ENCODE results near the gene TUBGCP2.

The TUBGCP2 gene

DNA sequence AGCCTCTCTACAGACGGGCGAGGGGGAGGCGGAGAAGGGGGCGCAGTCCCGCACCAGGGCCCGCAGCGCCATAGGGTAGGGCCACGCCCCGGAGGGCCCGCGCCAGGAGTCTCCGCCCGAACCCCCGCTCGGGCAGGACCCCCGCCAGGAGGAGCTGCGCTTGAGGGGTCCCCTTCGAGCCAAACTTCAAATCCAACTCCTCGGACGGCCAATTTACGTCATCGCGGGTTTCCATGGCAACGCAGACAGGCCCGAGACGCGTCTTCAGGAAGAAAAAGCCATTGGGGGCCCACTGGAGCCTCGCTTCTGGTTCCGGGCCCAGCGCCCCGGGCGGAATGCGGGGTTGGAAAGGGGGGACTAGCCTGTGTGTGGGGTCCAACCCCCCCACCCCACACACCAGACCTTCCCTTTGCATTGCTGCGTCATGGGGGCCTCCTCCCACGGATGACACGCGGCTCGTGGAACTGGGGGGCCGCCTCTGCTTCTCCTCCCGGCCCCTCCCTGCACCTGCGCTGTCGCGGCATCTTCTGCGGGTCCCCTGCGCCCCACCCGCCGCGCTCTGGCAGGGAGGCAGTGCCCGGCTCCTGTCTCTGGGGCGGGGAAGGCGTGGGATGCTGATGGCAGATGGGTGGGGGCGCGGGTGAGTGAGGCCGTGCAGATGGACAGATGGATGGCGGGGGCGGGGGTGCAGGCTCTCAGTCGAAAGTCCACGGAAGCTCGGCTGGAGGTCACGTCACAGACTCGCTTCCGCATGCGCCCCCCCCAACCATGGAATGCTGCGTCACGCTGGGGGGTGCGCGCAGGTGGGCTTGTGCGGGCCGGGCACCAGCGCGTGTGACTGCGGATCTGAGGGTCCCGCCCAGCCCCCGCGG, 26.8 kb upstream of the TUBGCP2 start:
- Histone ChIP-seq H3K36me3 (ENCODE audit: low read depth) (no peaks in the 10 kb centered on the region), H3K4me1 (ENCODE audit: insufficient read depth, poor library complexity, severe bottlenecking) (no peaks in the 10 kb centered on the region), H3K27ac (ENCODE audit: poor library complexity, severe bottlenecking) (no peak overlapping the region), H3K4me3 (ENCODE audit: severe bottlenecking) (peak overlapping the region; percentile 26), H3K9me3 (ENCODE audit: severe bottlenecking) (no peaks in the 10 kb centered on the region), H3K27me3 (ENCODE audit: insufficient read depth, poor library complexity, severe bottlenecking) (peaks cover 57% of the 10 kb centered on the region)
- ATAC-seq (ENCODE audit: low read depth) (peak; percentile 42), DNase-seq (ENCODE audit: low spot score) (no peak)
- TF ChIP-seq, protein P1, sequence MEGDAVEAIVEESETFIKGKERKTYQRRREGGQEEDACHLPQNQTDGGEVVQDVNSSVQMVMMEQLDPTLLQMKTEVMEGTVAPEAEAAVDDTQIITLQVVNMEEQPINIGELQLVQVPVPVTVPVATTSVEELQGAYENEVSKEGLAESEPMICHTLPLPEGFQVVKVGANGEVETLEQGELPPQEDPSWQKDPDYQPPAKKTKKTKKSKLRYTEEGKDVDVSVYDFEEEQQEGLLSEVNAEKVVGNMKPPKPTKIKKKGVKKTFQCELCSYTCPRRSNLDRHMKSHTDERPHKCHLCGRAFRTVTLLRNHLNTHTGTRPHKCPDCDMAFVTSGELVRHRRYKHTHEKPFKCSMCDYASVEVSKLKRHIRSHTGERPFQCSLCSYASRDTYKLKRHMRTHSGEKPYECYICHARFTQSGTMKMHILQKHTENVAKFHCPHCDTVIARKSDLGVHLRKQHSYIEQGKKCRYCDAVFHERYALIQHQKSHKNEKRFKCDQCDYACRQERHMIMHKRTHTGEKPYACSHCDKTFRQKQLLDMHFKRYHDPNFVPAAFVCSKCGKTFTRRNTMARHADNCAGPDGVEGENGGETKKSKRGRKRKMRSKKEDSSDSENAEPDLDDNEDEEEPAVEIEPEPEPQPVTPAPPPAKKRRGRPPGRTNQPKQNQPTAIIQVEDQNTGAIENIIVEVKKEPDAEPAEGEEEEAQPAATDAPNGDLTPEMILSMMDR (IDR thresholded peaks at IDR 0.05; ENCODE audit: poor library complexity, severe bottlenecking) = no peak

DNA sequence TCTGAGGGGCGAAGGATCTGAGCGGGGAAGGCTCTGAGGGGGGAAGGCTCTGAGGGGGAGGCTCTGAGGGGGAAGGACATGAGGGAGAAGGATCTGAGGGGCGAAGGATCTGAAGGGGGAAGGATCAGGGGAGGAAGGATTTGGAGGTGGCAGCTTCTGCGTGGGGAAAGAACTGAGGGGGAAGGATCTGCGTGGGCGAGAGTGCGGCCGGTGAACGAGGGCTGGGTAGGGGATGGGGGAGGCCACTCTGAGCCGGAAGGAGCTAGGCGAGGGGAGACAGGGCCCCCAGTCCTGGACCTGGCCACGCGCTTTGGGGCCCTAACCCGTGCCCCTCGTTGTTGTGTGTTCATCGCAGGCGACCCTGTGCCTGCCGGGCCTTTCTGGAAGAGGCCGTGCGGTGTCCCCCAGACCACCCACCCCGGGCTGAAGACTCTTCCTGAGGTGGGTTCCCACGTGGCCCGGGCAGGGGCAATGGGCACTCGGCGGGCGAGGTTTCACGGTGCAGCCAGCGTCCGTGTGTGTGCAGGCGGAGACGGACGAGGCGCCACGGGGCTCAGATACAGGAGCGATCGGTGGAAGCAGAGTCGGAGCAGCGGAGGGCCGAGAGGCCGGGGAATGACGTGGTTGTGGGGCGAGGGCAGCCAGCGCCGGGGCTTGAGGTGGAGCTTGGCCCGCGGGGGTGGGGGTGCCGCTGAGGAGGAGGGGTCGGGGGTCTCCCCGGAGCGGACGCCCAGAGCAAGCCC, 26.0 kb upstream of the TUBGCP2 start:
- peak; percentile 66 for ATAC-seq (ENCODE audit: low read depth)

DNA sequence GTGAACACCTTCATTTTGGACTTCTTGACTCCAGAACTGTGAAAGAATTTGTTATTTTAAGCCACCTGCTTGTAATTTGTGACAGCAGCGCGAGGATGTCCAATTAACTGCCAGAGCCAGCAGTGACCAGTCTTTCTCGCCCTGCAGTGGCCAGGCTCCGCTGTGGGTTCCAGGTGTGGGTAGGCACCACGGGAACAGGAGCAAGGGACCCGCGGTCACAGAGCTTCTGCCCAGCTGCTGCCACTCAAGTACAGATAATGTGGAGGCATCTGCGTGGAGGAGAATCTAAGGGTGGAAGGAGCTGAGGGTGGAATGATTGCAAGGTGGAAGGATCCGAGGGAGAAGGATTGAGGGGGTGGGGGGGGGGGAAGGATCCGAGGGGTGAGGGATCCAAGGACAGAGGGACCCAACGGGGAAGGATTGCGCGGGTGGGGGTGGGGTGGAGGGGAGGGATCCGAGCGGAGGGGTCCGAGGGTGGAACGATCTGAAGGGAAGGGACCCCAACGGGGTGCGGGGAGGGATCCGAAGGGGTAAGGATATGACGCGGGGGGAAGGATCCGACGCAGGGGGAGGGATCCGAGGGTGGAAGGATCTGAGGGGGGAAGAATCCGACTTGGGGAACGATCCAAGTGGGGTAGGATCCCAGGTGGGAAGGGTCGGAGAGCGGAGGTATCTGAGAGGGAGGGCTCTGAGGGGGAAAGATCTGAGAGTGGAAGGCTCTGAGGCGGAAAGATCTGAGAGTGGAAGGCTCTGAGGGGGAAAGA, 24.4 kb upstream of the TUBGCP2 start:
- no peak overlapping the region for H3K27ac ChIP-seq (ENCODE audit: poor library complexity, severe bottlenecking)
- no peak for ATAC-seq (ENCODE audit: low read depth)
- H3K4me3 ChIP-seq (ENCODE audit: severe bottlenecking) = no peak overlapping the region
- TF ChIP-seq, protein P1 (IDR thresholded peaks at IDR 0.05; ENCODE audit: poor library complexity, severe bottlenecking) = no peak
- H3K36me3 ChIP-seq (ENCODE audit: low read depth) = no peaks in the 10 kb centered on the region
- peaks cover 62% of the 10 kb centered on the region for H3K27me3 ChIP-seq (ENCODE audit: insufficient read depth, poor library complexity, severe bottlenecking)
- H3K4me1 ChIP-seq (ENCODE audit: insufficient read depth, poor library complexity, severe bottlenecking) = no peaks in the 10 kb centered on the region
- DNase-seq (ENCODE audit: low spot score) = no peak
- H3K9me3 ChIP-seq (ENCODE audit: severe bottlenecking) = no peaks in the 10 kb centered on the region

More for the DNA sequence above, 26.0 kb upstream of the TUBGCP2 start:
- H3K4me1 ChIP-seq (ENCODE audit: insufficient read depth, poor library complexity, severe bottlenecking) = no peaks in the 10 kb centered on the region
- H3K27me3 ChIP-seq (ENCODE audit: insufficient read depth, poor library complexity, severe bottlenecking) = peaks cover 60% of the 10 kb centered on the region
- H3K27ac ChIP-seq (ENCODE audit: poor library complexity, severe bottlenecking) = no peak overlapping the region
- no peak for DNase-seq (ENCODE audit: low spot score)
- peak overlapping the region; percentile 26 for H3K4me3 ChIP-seq (ENCODE audit: severe bottlenecking)
- TF ChIP-seq, protein P1 (IDR thresholded peaks at IDR 0.05; ENCODE audit: poor library complexity, severe bottlenecking) = no peak
- H3K9me3 ChIP-seq (ENCODE audit: severe bottlenecking) = no peaks in the 10 kb centered on the region
- H3K36me3 ChIP-seq (ENCODE audit: low read depth) = no peaks in the 10 kb centered on the region

DNA sequence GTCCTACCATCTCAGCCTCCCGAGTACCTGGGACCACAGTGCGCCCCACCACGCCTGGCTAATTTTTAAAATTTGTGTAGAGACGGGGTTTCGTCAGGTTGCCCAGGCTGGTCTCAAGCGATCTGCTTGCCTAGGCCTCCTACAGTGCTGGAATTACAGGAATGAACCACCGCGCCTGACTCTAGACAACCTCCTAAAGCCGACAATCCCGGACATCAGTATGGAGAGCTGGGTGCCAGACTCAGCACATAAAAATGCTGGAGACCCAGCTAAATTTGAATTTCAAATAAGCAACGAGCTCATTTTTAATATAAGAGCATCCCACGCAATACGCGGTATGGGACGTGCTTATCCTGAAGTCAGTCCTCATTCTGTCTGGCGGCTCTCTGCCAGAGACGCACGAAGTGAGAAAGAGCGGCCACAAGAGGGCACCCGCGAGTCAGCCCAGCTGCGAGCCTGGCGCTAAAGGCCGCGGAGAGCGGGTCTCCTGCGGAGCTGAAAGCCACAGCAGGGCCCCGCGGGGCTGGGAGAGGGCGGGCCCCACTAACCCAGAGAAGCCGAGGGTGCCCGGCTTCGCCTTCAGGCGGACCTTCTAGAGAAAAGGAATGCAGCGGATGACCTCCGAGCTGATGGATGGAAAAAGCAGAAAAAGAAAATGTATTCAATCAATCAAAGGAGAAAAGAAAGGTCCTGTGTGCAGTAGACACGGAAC, 21.0 kb upstream of the TUBGCP2 start:
- ATAC-seq (ENCODE audit: low read depth) (peak; percentile 84), DNase-seq (ENCODE audit: low spot score) (peak; percentile 78)
- no peaks in the 10 kb centered on the region for H3K4me1 ChIP-seq (ENCODE audit: insufficient read depth, poor library complexity, severe bottlenecking)
- H3K27me3 ChIP-seq (ENCODE audit: insufficient read depth, poor library complexity, severe bottlenecking) = peaks cover 64% of the 10 kb centered on the region
- no peak overlapping the region for H3K27ac ChIP-seq (ENCODE audit: poor library complexity, severe bottlenecking)
- TF ChIP-seq, protein P1 (IDR thresholded peaks at IDR 0.05; ENCODE audit: poor library complexity, severe bottlenecking) = peak; percentile 97
- no peak overlapping the region for H3K4me3 ChIP-seq (ENCODE audit: severe bottlenecking)
- no peaks in the 10 kb centered on the region for H3K36me3 ChIP-seq (ENCODE audit: low read depth)
- no peaks in the 10 kb centered on the region for H3K9me3 ChIP-seq (ENCODE audit: severe bottlenecking)
